GM18519 (cell line): ENCODE data around the gene TMC7.

Experiments
- ATAC-seq: cut with Tn5 transposase; IDR thresholded peaks from one replicate; pipeline ENCODE4 v1.9.1; 2021; ENCODE audit warnings: mild to moderate bottlenecking, moderate library complexity; ENCODE audit not compliant: unreplicated experiment, low FRiP score

TMC7 gene

GRCh38 chr16:19110537-19111360 is 127.0 kb downstream of the TMC7 start:
- ATAC-seq: no peak

GRCh38 chr16:19112099-19112407 is 128.3 kb downstream of the TMC7 start:
- ATAC-seq: no peak
